HG02970 (cell line): ENCODE measurements around the gene FBXL17.
"Not testable (repeated sequence)": the region's sequence is repeated elsewhere in the genome, so short reads cannot be mapped to it uniquely, and the experiment has no call there.

ENCODE experiments used
- ATAC-seq: cut with Tn5 transposase; IDR thresholded peaks from one replicate; pipeline ENCODE4 v1.9.1; 2021; ENCODE audit warnings: mild to moderate bottlenecking, moderate library complexity, moderate number of reproducible peaks; ENCODE audit not compliant: unreplicated experiment, low FRiP score

The FBXL17 gene

DNA sequence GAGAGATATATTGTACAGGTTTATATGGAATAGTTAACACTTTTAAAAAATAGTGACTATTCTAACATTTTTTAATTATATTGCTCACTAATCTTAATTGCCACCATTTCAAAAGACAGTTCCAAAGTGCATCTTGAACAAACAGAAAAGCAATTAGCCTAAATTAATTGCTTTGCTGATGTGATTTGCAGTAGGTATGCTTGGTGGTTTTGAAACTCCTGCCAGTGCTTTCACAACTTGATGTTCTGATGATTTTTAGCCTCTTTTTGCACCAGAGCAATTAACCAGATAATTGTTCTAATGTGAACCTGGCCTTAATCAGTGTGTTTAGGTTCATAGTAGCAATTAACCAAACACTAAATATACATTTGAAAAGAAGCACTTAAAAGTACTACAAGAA, 207.6 kb downstream of the FBXL17 start:
- no peak for ATAC-seq

DNA sequence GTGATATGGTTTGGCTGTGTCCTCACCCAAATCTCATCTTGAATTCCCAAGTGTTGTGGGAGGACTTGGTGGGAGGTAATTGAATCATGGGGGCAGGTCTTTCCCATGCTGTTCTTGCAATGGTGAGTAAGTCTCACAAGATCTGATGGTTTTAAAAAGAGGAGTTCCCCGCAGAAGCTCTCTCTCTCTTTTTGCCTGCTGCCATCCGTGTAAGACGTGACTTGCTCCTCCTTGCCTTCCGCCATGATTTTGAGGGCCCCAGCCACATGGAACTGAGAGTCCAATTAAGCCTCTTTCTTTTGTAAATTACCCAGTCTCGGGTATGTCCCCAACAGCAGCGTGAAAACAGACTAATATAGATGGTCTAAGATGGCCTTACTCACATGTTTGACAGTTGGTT, 210.1 kb downstream of the FBXL17 start:
- ATAC-seq, result no peak

DNA sequence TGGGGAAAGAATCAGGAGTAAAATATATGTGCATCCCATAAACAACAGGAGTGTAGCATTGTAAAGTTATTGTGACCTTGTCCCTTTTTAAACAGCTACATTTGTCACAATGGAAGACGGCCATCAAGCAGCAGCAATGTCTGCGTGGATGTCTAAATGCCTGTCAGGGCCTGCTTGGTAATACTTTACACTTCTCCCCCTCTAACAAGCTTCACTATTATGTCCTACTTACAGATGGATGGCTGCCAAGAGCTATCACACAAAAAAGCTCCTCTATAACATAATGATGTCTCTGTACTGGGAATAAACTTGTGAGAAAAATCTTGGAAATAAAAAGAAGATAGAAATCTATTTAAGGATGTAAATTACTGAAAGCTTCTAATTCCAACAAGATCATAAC, 213.0 kb downstream of the FBXL17 start:
- ATAC-seq, result no peak

DNA sequence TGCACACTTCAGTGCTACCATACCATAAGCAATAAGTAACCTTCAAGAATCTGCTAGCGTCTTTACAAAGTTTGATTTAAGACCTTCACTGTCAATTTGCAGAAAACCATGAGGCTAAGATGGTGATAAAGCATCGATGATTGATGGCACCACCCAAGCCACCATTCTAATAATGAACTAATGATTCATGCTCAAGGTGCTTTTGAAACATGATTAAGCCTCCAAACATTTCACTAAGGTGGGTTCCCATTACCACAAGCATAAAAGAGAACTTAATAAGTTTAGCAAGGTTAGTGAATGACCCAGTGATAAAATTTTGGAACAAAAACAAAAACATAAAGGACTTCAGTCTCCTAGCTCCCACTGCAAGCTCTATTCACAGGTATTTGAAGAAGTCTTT, 214.7 kb downstream of the FBXL17 start:
- ATAC-seq, result no peak

DNA sequence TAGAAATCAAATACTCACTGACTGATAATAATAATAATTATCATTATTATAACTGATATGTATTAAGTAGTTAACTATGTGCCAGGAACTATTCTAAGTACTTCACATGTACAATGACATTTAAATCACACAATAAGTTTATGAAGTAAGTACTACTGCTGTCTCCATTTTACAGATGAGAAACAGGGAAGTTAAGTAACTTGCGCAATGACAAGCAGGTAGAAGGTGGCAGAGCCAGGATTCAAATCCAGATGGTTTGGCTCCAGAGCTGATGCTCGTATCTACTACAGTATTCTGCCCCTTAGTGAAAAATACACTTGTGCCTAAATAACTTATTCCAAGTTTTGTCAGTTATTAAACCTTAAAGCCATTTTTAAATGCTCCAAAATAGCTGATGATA, 217.3 kb downstream of the FBXL17 start:
- ATAC-seq, result no peak

DNA sequence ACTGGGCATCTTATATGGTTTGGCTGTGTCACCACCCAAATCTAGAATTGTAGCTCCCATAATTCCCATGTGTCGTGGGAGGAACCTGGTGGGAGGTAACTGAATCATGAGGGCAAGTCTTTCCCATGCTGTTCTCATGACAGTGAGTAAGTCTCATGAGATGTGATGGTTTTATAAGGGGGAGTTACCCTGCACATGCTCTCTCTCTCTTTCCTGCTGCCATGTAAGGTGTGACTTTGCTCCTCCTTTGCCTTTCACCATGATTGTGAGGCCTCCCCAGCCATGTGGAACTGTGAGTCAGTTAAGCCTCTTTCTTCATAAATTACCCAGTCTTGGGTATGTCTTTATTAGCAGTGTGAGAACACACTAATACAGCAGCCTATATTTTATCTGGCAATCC, 229.0 kb downstream of the FBXL17 start:
- not testable (repeated sequence) for ATAC-seq

DNA sequence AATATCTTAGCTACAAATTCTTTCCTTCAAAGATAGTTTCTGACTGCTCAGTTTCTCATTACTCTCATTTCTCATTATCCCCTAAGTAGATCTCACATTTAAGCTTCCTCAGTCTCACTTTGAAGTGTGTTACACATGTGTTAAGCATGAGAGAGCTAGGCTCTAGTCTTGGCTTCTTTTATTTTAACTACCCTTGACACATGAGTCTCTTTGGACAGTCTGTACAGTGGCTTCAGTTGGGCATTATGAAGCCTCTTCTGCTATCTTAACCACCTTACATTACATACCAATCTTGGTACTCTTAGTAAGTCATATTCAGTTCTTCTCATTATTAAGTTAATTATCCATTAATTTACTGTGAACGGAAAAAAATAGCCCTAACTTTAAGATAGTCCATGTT, 232.5 kb downstream of the FBXL17 start:
- no peak for ATAC-seq

DNA sequence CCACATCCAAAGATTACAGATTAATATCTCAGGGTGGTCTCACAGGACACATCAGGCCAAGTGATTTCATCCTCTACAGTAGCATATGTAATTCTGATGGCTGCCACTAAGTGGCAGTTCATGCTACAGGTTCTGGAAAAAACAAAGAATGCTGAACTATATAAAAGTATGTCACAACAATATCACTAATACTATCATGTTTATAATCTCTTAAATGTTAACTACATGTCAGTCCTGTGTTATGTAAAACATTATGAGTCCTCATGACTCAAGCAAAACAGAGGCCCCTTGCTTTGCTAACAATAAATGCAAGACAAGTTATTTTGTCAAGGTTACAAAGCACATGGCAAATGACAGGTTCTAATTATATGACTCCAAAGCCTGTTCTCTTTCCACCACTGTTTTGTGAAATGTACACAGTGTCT, 233.2 kb downstream of the FBXL17 start:
- no peak for ATAC-seq

DNA sequence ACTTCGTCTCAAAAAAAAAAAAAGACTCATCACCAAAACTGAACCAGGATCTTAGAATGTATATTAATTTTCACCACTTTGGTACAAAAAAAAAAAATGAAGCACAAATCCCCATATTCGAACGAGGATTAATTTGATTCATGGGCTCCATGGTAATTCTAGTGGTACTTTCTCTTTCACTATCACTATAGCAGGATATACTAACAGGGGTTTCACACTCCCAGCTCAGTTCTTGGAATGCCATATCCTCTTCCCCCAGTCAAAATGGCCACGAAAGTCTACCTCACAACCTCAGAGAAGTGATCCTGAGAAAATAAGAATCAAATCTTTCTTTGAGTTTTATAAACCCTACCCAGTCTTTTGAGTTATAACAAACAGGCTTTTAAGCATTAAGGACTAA, 235.7 kb downstream of the FBXL17 start:
- no peak for ATAC-seq

DNA sequence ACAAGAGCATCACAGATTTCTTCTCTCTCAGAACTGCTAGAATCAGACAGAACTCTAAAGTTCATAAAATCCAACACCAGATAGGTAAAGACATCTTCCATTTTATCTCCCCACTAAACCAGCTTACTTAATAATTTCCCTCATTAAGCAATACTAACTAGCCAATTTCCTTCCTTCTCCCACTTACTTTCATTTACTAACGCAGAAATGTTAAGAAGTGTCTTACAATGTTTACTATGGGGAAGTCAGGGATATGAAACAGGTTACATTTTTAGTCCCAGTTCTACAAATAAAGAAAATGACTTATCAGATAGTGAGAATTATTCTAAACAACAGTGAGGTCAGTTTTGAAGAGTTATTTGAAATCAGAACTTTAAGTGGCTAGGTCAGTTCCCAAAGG, 236.5 kb downstream of the FBXL17 start:
- no peak for ATAC-seq

DNA sequence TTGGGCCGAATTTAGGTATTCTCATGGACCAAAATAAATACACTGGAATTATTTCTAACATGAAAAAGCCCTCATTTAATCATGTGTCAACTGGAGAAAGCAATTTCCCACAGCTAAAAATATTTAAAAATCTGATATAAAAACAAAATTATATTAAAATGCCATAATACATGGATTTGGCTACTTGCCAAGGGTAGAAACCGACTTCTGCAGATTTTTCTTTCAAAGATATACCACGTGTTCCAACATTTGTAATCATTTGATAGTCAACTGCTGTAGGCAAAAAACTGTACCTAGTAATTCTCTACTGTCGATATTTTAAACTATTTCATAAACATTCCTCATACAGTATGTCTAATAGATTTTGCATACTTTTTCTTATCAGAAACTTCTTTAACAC, 237.6 kb downstream of the FBXL17 start:
- ATAC-seq, result no peak

DNA sequence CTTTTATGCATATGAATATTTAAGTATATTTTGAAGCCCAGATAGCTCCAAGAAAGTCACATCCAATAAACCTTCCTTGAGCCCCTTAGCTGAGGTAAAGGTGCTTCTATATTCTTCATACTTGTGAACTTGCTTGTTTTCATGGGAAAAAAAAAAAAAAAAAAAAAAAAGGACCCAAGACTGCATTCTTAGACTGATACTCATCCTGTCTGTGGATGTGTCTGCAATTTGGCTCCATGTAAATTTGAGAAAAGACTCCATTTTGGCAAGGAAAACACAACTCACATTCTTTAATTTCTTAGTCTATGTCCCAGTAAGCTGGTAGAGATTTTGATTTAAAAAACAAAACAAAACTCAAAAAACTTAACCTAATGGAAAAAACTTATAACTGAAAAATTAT, 238.3 kb downstream of the FBXL17 start:
- no peak for ATAC-seq

DNA sequence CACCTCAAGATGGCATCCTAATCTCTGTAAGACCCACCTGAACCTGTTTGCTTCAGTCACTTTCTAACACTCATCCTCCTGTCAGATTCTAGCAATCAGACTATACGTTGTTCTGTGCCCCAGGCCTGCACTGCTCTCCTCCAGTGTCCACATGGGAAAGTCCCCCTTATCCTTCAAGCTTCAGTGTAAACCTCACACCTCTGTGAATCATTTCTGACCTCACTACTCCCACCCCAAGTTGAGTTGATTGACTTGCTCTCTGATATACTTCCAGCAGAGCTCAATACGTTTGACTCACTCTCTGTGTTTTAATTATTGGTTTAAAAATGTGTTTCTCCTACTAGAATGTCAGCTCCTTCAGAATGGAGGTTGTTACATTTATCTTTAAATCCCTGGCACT, 240.2 kb downstream of the FBXL17 start:
- no peak for ATAC-seq

DNA sequence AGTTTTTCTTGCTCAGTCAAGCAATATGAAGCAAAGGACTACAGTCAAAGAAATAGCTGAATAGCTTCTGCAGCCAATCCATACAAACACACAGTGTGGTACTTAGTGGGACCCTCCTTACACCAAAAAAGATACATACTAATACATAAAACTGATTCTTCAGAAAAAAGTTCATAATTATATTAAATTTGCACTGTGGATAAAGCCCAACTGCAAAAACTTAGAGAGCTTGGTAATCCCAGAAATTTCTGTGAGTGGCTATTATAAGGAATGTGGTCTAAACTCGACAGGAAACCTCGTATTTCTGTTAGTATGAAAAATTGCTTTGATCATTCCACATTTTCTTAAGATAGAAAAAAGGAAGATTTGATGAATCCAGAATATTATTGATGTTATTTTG, 245.4 kb downstream of the FBXL17 start:
- no peak for ATAC-seq

DNA sequence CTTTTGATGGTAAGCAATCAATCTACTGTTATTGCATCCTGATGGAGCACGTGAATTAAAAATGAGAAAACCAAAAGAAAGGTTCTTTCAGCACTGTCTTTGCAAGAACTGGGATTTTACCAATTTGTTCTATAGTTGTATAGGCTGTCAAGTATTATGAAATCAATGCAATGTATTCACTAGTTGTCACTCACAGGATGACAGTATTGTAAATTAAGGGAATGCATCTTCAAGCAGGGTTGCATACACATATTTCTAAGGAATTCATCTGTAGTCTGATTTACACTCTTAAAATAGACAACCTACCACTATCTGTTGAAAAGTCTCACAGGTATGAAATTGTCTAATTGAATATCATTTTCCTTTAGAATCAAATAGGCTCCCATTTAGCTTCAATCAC, 252.8 kb downstream of the FBXL17 start:
- ATAC-seq, result no peak

DNA sequence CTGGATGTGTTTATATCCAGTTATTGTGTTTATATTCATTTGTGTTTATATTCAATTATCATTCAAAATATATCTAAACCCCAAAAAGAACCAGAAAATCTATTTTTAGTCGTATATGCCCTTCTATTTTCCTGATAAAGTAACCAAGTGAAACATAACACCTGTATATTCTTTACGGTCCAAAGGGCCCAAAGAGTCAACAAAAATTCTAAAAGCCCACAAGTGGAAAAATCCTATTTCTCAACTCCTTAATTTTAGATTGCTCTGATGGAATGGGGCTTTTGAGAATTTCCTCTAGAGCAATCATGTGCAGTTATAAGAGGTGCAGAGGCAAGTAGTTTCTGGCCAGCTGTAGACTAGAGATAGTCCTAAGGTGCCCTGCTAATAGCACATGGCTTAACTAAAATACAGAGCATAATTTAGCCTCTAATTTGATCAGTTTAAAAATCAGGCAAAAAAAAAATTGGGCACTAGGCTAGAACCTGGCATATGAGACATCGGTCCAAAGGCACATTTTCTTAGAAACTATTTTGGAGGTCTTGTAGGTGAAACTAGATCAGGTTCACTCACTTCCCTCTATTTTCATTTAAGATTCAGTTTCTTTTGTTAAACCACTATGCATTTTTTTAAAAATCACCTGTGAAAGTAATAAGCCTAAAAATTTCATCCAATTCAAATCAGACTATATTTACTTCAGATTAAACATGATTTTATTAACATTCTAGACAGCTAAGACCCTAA, 256.0 kb downstream of the FBXL17 start:
- no peak for ATAC-seq

DNA sequence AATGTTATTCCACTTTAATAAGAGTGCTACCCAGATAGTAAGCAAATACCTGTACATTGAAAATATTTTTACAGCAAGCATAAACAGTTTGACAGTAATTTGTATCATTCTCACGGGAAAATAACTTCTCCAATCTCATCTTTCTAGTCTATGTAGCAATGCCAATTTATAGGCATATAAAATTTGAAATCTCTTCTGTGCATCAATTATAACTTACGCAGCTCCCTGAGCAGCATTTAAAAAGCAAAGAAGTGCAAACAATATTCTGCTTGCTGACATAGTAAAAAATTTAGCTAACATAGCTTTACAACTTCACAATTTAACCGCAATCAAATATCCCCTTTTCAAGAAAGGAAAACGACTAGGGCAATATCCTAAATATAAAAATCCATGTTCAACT, 257.3 kb downstream of the FBXL17 start:
- ATAC-seq, result no peak

DNA sequence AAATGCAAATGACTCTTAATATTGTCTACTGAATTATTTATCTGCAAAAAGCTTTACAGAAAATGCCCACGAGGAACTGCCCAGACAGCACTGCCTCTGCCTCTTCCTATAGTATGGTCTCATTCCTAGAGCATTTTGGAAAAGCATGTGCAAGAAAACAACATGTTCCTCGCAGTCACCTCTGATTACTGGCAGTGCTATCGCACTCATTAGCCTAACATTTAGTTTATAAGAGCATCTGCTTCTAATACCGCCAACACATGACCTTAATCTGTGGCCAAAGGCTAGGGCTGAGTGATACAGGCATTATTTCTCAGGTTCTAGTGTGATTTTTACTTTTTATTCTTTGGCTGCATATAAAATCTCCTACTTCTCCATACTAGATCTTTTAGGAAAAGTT, 259.2 kb downstream of the FBXL17 start:
- ATAC-seq, result no peak

DNA sequence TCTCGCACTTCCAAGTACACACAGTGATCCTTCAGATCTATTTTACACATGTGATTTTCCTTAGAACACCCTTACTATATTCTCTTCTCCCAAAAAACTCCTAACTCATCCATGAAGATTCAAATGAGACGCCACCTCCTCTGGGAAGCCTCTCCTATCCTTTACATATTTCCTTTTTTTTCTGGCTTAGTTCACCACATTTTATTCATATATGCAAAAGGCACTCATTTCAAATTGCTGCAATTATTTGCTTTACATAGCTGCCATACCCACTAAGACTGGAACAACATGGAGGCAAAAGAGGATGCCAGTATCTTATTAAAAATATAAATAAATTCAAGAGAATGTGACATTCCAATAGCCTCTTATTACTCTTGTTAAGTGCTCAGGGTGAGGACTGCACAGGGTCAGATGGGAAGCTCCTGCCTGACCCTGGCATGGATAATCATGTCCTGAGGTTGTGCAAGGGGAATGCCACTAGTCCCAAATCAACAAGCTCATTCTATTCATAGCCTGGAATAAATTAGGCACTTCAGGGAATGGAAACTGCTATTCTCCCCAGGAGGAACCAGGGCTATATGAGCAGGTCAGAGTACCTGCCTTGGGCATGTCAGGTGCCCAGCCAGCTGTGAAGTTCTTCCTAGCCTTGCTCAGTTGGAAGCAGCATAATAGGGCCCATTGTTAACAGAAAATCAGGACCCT, 262.9 kb downstream of the FBXL17 start:
- no peak for ATAC-seq

DNA sequence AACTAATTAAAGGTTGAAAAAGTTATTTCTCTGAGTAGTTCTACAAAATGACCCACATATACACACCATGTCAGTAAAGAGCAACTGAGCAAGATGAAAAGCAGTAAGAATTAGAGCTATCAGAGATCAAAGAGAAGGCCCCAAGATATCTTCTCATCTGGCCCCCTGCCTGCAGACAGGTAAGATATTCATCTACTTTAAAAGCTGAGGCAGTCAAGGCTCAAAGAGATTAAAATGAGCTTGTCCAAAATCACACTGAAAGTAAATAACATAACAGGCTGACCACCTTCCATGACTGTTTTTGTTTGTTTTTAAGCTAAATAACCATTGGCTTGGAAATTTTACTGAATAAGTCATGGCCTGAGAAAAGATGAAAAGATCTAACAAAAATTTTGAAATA, 266.2 kb downstream of the FBXL17 start:
- ATAC-seq, result no peak

DNA sequence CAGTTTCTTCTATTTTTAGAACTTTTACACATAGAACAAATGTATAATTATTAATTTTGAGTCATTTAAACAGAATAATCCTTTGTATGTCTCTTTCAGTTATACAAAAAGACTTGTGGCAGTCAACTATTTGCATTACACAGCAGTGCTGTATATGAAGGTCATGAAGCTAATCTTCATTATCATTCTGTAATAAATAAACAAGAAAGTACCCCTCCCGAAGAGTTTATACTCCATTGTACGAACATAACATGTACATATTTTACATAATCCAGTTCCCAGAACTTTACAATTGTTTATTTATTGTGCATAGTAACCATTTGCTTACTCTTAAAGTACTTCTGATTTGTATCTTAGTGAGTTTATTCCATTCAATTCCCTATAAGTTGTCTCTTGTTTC, 267.9 kb downstream of the FBXL17 start:
- ATAC-seq, result no peak

DNA sequence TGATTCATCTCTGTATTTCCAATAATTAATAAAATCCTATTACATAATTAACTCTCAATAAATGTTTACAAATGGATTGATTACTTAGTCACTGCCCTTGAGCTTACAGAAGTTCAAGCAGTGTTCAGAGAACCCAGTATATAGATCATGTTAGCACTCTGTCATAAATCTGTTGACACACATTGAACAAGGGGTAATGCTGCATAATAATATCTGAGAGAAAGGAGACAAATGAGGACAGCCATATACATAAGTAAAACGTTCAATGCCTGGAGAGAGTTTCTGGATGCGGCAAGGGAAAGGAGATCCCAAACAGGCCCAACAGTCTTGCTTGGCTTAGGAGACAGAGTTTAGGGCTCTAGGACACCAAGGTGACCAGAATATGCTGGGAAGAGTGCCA, 270.2 kb downstream of the FBXL17 start:
- no peak for ATAC-seq
